Stomach smooth muscle (tissue), 2 donors: ENCODE data around the gene PAFAH1B2.
A peak's percentile ranks its signal among the peaks of the same experiment; 100 is the strongest.

Experiments used
- H3K27ac ChIP-seq: one replicate; pipeline ENCODE4 v1.7.0; 2013; ENCODE audit warnings: mild to moderate bottlenecking, low read length, inconsistent platforms
- H3K27me3 ChIP-seq, 2 donors: one replicate each; pipeline ENCODE4 v1.7.0; 2013; ENCODE audit warnings: low read length in 2 of 2; ENCODE audit not compliant: insufficient read depth in 2 of 2, control insufficient read depth in 1 of 2
- H3K36me3 ChIP-seq, 2 donors: one replicate each; pipeline ENCODE4 v1.7.0; 2013; ENCODE audit warnings: low read length in 2 of 2; ENCODE audit not compliant: control insufficient read depth in 2 of 2, insufficient read depth in 2 of 2
- H3K4me1 ChIP-seq: one replicate; pipeline ENCODE4 v1.7.0; 2013; ENCODE audit warnings: low read length; ENCODE audit not compliant: control insufficient read depth, insufficient read depth
- H3K4me3 ChIP-seq, 2 donors: one replicate each; pipeline ENCODE4 v1.7.0; 2013; ENCODE audit warnings: low read length in 2 of 2
- H3K9ac ChIP-seq, 2 donors: one replicate each; pipeline ENCODE4 v1.7.0; 2013; ENCODE audit warnings: low read length in 2 of 2, mild to moderate bottlenecking in 1 of 2
- H3K9me3 ChIP-seq, 2 donors: one replicate each; pipeline ENCODE4 v1.7.0; 2013; ENCODE audit warnings: low read length in 2 of 2; ENCODE audit not compliant: control insufficient read depth in 2 of 2
- donor health status: healthy.
- donor health status: Pancreatic carcinoma.

The PAFAH1B2 gene

DNA sequence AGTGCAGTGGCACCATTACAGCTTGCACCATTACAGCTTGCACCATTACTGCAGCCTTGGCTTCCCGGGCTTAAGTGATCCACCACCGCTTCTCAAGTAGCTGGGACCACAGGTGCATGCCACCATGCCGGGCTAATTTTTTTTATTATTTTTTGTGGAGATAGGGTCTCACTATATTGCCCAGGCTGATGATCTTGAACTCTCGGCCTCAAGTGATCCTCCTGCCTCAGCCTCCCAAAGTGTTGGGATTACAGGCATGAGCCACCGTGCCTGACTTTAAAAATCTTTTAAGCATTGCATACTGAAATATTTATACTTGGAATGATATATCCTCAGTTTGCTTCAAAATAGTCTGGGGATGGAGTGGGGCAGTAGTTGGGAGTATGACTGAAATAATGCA lies 10.4 kb downstream of the PAFAH1B2 start:
- Histone ChIP-seq H3K4me1 (no peaks in the 10 kb centered on the region), H3K27ac (no peak overlapping the region), H3K9me3 (no peaks in the 10 kb centered on the region), H3K36me3 (peaks cover 0 to 3% of the 10 kb centered on the region in 2 donors), H3K4me3 (no peak overlapping the region), H3K9ac (no peak overlapping the region), H3K27me3 (no peaks in the 10 kb centered on the region)

GRCh38 chr11:117157507-117157906 lies 13.4 kb downstream of the PAFAH1B2 start:
- no peaks in the 10 kb centered on the region for H3K9me3 ChIP-seq
- no peak overlapping the region for H3K27ac ChIP-seq
- H3K27me3 ChIP-seq, result no peaks in the 10 kb centered on the region
- H3K9ac ChIP-seq, result no peak overlapping the region
- no peak overlapping the region for H3K4me3 ChIP-seq
- peaks cover 9 to 19% of the 10 kb centered on the region in 2 donors for H3K36me3 ChIP-seq
- H3K4me1 ChIP-seq, result no peaks in the 10 kb centered on the region

- Histone ChIP-seq H3K4me3 (no peak overlapping the region), H3K9ac (no peak overlapping the region), H3K4me1 (no peaks in the 10 kb centered on the region), H3K27ac (no peak overlapping the region), H3K36me3 (peaks cover 17 to 28% of the 10 kb centered on the region in 2 donors), H3K9me3 (no peaks in the 10 kb centered on the region), H3K27me3 (no peaks in the 10 kb centered on the region)
Measured at GRCh38 chr11:117159892-117160291, 15.8 kb downstream of the PAFAH1B2 start.

DNA sequence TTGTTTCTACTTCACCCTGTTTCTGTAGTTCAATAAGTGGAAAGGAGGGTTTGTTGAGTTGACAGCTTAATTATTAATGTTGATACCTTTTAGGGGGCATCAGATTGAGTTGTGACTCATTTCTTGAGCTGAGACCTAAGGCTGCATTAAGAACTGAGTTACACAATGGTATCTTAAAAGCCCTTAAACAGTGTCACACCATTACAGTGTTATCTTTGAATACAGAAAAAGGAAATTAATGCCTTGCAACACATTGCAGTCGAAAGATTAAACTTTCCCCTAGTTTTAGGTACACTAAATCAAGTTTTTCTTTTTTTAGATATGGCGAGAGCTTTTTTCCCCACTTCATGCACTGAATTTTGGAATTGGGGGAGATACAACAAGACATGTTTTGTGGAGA lies 16.7 kb downstream of the PAFAH1B2 start:
- Histone ChIP-seq H3K27ac (no peak overlapping the region), H3K4me1 (no peaks in the 10 kb centered on the region), H3K9ac (no peak overlapping the region), H3K36me3 (peaks cover 17 to 29% of the 10 kb centered on the region in 2 donors), H3K27me3 (no peaks in the 10 kb centered on the region), H3K4me3 (no peak overlapping the region), H3K9me3 (no peaks in the 10 kb centered on the region)

DNA sequence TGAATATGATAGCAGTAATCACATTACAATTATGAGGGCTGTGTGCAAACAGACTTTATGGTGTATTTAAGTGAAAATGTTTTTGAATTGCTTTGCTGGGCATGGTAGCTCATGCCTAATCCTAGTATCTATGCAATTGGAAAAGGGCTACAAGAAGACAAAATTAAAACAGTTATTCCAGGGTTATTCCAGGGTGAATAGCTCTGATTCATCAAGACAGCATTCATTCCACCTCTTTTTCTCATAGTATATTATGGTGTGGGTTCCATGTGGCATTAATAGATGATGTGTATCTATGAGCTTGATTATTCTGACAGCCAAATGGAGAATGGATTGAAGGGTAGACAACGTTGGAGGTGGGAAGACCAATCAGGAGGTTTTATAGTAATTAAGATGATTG lies 22.4 kb downstream of the PAFAH1B2 start:
- H3K27me3 ChIP-seq, result no peaks in the 10 kb centered on the region
- H3K4me1 ChIP-seq, result peaks cover 4% of the 10 kb centered on the region
- H3K4me3 ChIP-seq, result no peak overlapping the region
- no peak overlapping the region for H3K9ac ChIP-seq
- H3K27ac ChIP-seq, result no peak overlapping the region
- H3K36me3 ChIP-seq, result peaks cover 32 to 34% of the 10 kb centered on the region in 2 donors
- no peaks in the 10 kb centered on the region for H3K9me3 ChIP-seq

- H3K27ac ChIP-seq, result no peak overlapping the region
- no peak overlapping the region for H3K4me3 ChIP-seq
- H3K4me1 ChIP-seq, result peaks cover 13% of the 10 kb centered on the region
- H3K9ac ChIP-seq, result no peak overlapping the region
- H3K27me3 ChIP-seq, result no peaks in the 10 kb centered on the region
- no peaks in the 10 kb centered on the region for H3K9me3 ChIP-seq
- peaks cover 19 to 20% of the 10 kb centered on the region in 2 donors for H3K36me3 ChIP-seq
Measured at GRCh38 chr11:117169736-117170135, 25.6 kb downstream of the PAFAH1B2 start.

GRCh38 chr11:117170210-117170609 lies 26.1 kb downstream of the PAFAH1B2 start:
- Histone ChIP-seq H3K4me1 (peaks cover 13% of the 10 kb centered on the region), H3K9ac (no peak overlapping the region), H3K9me3 (no peaks in the 10 kb centered on the region), H3K27ac (no peak overlapping the region), H3K36me3 (peaks cover 17 to 20% of the 10 kb centered on the region in 2 donors), H3K4me3 (no peak overlapping the region), H3K27me3 (no peaks in the 10 kb centered on the region)

DNA sequence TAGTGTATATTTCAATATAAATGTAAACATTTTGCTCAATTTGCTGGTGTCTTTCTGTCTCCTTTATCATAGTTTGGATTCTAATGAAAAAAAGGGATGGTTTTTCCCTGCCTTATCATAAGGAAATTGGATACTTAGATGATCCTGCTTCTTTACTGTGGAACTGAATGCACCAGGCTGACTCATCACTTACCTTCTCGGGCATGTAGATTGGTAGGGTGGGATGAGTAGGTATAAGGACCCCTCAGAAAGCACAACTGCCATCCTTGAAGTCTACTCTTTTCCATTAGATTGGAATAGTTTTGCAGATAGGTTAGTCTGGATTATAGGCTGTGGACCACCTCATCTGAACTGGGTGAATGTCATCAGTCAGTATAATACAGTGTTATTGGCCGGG lies 26.9 kb downstream of the PAFAH1B2 start:
- Histone ChIP-seq H3K4me1 (peaks cover 13% of the 10 kb centered on the region), H3K9me3 (no peaks in the 10 kb centered on the region), H3K27ac (no peak overlapping the region), H3K9ac (no peak overlapping the region), H3K27me3 (no peaks in the 10 kb centered on the region), H3K4me3 (no peak overlapping the region), H3K36me3 (peaks cover 15 to 20% of the 10 kb centered on the region in 2 donors)

DNA sequence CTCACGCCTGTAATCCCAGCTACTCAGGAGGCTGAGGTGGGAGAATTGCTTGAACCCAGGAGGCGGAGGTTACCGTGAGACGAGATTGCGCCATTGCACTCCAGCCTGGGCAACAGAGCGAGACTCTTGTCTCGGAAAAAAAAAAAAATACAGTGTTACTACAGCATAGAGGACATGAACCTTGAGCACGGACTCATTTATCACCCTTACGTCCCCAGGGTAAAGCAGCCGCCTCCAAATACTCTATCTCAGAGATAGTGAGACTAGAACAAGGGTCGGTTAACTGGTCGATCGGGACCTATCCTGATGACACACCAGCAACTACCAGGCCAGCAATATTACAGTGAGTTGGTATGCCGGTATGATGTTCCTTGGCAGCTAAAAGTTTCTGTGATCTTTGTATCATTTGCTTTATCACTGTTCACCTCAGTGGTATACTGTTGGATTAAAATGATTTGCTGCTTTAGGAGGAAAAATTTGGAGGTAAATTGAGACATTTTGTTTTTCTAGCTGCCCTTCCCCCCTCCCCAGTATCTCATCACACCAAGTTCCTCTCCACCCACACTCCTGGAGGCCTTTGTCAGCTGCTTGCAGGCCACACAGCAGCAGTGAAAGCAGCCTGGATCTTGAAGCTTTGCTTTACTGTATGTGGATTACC lies 27.4 kb downstream of the PAFAH1B2 start:
- no peaks in the 10 kb centered on the region for H3K27me3 ChIP-seq
- no peaks in the 10 kb centered on the region for H3K9me3 ChIP-seq
- H3K27ac ChIP-seq, result no peak overlapping the region
- no peak overlapping the region for H3K9ac ChIP-seq
- no peak overlapping the region for H3K4me3 ChIP-seq
- peaks cover 13% of the 10 kb centered on the region for H3K4me1 ChIP-seq
- H3K36me3 ChIP-seq, result peaks cover 15 to 20% of the 10 kb centered on the region in 2 donors

- Histone ChIP-seq H3K9ac (no peak overlapping the region), H3K4me3 (no peak overlapping the region), H3K27me3 (no peaks in the 10 kb centered on the region), H3K9me3 (no peaks in the 10 kb centered on the region), H3K27ac (no peak overlapping the region), H3K4me1 (peaks cover 16% of the 10 kb centered on the region), H3K36me3 (peaks cover 9 to 11% of the 10 kb centered on the region in 2 donors)
Measured at GRCh38 chr11:117172724-117173421, 28.8 kb downstream of the PAFAH1B2 start.

DNA sequence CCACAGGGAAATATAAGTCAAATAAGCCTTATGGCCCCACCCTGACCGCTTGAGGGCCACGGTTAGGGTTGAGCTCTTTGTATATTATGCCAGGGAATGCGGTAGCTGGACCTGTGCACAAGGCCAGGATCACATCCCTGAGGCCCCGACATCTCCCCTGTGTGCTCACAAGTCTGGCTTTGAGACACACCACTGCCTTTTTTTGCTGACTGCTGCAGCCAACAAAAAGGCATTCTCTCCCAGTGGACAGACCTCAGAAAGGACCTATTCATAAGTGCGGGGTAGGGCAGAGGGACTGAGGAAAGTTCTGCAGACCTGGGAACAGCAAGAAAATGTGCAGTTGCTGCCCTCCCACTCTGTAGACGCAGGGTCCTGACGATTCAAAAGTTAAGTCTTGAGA lies 31.0 kb downstream of the PAFAH1B2 start:
- Histone ChIP-seq H3K9me3 (no peaks in the 10 kb centered on the region), H3K9ac (no peak overlapping the region), H3K36me3 (peaks cover 6% of the 10 kb centered on the region in 2 donors), H3K4me3 (no peak overlapping the region), H3K27ac (peak overlapping the region; percentile 6), H3K27me3 (no peaks in the 10 kb centered on the region), H3K4me1 (peaks cover 33% of the 10 kb centered on the region)
